Kidney (tissue), 14 donors: ENCODE measurements around the gene NEK7. TPM values are rescaled to one million over a fixed set of nuclear protein-coding genes. Genes with fewer than 3 reads are reported as not detected.

Source experiments
- DNase-seq, 5 donors: peaks; one replicate each; pipeline ENCODE4 v3.0.0-alpha.2; 2013 to 2020
- FAIRE-seq: peaks from 2 replicates; lab custom pipeline; 2012; peaks lifted over from hg19 to GRCh38; lab: Jason Lieb, UNC
- H3K27ac ChIP-seq, 2 donors: one replicate each; pipeline ENCODE4 v1.7.0; 2013; ENCODE audit warnings: low read depth in 2 of 2, low read length in 2 of 2, inconsistent platforms in 1 of 2
- H3K27me3 ChIP-seq: one replicate; pipeline ENCODE4 v1.7.1; 2013; ENCODE audit warnings: low read length, inconsistent platforms; ENCODE audit not compliant: control insufficient read depth, insufficient read depth
- H3K36me3 ChIP-seq, 3 donors: one replicate each; pipeline versions ENCODE4 v1.7.0 to v1.7.1; 2013; ENCODE audit warnings: low read length in 3 of 3, control low read depth in 1 of 3, inconsistent platforms in 1 of 3; ENCODE audit not compliant: insufficient read depth in 3 of 3, control insufficient read depth in 2 of 3
- H3K4me1 ChIP-seq, 3 donors: one replicate each; pipeline versions ENCODE4 v1.7.0 to v1.7.1; 2013; ENCODE audit warnings: low read length in 3 of 3, inconsistent platforms in 1 of 3, low read depth in 1 of 3; ENCODE audit not compliant: control insufficient read depth in 2 of 3, insufficient read depth in 2 of 3
- H3K4me3 ChIP-seq, 3 donors: one replicate each; pipeline versions ENCODE4 v1.7.0 to v1.8.1; 2013; ENCODE audit warnings: low read length in 3 of 3, control low read depth in 1 of 3, inconsistent platforms in 1 of 3
- H3K9ac ChIP-seq, 3 donors: one replicate each; pipeline versions ENCODE4 v1.7.0 to v1.7.1; 2013; ENCODE audit warnings: low read length in 3 of 3, control low read depth in 1 of 3, inconsistent platforms in 1 of 3
- H3K9me3 ChIP-seq, 3 donors: one replicate each; pipeline versions ENCODE4 v1.7.0 to v1.7.1; 2013; ENCODE audit warnings: low read length in 3 of 3, control low read depth in 1 of 3, inconsistent platforms in 1 of 3; ENCODE audit not compliant: control insufficient read depth in 2 of 3, insufficient read depth in 1 of 3
- intact Hi-C: fragments of 100-400 bp; cut with DNase I; formaldehyde crosslinking; loops from one replicate; pipeline ENCODE4 v1.11.1; 2022
- polyA plus RNA-seq: library from polyadenylated mRNA; stranded (reverse); fragments of 350-450 nt; fragmentation: Illumina TruSeq; extraction: RNeasy Lipid Tissue Mini Kit (QIAGEN cat#74804); gene quantifications from one replicate; pipeline ENCODE4 v1.2.3, GENCODE V29; 2014; ENCODE audit warnings: low read depth, low replicate concordance; ENCODE audit not compliant: insufficient read depth
- total RNA-seq: library from RNA; stranded (reverse); fragmentation: NEBNext Ultra II Directional; extraction: Animal tissue kit (Norgen Biotek cat#: 25700); gene quantifications from one replicate; pipeline ENCODE4 v1.2.1, GENCODE V29; 2021
- TF ChIP-seq, protein P1 (sequence below): IDR thresholded peaks from 3 replicates; pipeline ENCODE4 v1.5.1; 2012; ENCODE audit warnings: mild to moderate bottlenecking, moderate library complexity, borderline replicate concordance; ENCODE audit not compliant: insufficient read depth; ENCODE audit errors: extremely low read depth
- donor health status: control.
- donor health status: control.
- donor health status: control.
- donor health status: control.
- donor health status: control.
- donor health status: DM: yes; HTN: yes; CAD: no.
- donor health status: Normal renal cell carcinoma (clear cell type).

Gene NEK7
- total and polyA plus RNA-seq, 2 donors from 2014 or later, result 17.3 to 65.5 TPM

DNA sequence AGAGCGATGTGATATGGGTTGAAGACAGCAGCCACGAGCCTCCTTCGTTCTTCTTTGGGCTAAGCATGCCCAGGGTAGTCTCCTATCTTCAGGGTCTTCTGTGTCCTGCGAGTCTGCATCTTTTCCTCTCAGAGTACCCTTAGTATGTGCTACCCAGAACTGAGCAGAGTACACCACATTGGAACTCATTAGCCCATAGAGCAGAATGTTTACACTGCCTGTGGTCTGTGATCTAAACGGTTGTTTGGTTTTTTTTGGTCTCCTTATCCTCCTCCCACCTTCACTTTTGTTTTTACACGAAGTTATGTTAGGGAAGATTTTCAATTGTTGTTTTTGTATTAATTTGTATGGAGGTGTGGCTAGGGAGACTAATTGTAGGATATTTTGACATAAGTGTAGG lies 126.4 kb downstream of the NEK7 start:
- H3K4me3 ChIP-seq, result no peak overlapping the region
- intact Hi-C loops, result no loop called here
- no peak overlapping the region for H3K27ac ChIP-seq
- H3K9me3 ChIP-seq, result no peaks in the 10 kb centered on the region
- TF ChIP-seq, protein P1, sequence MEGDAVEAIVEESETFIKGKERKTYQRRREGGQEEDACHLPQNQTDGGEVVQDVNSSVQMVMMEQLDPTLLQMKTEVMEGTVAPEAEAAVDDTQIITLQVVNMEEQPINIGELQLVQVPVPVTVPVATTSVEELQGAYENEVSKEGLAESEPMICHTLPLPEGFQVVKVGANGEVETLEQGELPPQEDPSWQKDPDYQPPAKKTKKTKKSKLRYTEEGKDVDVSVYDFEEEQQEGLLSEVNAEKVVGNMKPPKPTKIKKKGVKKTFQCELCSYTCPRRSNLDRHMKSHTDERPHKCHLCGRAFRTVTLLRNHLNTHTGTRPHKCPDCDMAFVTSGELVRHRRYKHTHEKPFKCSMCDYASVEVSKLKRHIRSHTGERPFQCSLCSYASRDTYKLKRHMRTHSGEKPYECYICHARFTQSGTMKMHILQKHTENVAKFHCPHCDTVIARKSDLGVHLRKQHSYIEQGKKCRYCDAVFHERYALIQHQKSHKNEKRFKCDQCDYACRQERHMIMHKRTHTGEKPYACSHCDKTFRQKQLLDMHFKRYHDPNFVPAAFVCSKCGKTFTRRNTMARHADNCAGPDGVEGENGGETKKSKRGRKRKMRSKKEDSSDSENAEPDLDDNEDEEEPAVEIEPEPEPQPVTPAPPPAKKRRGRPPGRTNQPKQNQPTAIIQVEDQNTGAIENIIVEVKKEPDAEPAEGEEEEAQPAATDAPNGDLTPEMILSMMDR, result no peak
- no peak for FAIRE-seq
- no peak for DNase-seq
- H3K9ac ChIP-seq, result no peak overlapping the region
- no peaks in the 10 kb centered on the region for H3K36me3 ChIP-seq
- H3K4me1 ChIP-seq, result no peaks in the 10 kb centered on the region
- no peaks in the 10 kb centered on the region for H3K27me3 ChIP-seq

DNA sequence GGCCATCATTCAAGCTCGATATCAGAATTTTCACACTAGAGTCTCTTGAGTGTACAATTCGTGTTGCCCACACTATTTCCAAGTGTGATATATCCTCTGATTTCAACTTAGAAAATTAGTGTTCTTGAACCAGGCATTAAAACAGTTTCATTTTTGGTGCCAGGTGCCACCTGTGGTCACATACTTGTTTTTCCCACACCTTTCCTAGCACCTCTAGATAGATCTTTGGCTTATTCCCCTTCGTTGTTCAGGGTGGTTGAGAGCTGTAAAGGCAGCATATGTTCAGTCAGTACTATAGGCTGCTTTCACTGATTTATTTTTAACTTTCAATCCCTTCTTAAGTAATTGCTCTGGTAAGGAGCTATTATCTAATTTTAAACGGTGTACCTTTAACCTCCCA lies 131.1 kb downstream of the NEK7 start:
- Histone ChIP-seq H3K4me3 (no peak overlapping the region), H3K36me3 (no peaks in the 10 kb centered on the region), H3K9ac (no peak overlapping the region), H3K27me3 (no peaks in the 10 kb centered on the region), H3K9me3 (no peaks in the 10 kb centered on the region), H3K27ac (no peak overlapping the region), H3K4me1 (peaks cover 0 to 2% (median 0%) of the 10 kb centered on the region in 3 donors)
- TF ChIP-seq, protein P1, result no peak
- FAIRE-seq (no peak), DNase-seq (no peak)
- intact Hi-C loops, result no loop called here

DNA sequence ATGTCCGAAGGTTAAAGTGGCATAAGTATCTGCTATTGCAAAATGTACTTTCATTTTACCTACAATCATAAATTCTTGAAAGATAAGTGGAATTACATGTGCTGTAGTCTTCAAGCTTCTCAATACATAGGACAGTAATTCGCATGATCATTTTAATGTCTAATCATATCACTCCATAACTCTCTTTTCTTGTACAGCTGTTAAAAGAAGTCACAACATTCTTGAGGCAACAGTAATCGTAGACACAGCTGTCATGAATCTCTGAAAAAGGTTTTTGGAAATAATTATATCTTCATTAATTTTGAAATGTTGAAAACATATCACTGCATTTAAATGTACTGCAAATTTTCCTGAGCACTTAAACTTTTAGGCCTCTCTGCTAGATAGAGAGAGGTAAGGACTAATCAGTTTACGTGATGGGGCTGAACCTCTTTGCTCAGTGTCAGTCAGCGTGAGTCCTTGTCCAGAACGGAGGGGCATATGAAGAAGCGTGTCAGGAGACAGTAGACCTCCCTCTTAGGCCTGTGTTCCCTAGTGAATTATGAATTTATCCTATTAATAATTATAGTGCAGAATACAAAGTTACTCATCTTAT lies 133.4 kb downstream of the NEK7 start:
- no peak overlapping the region for H3K4me3 ChIP-seq
- H3K27ac ChIP-seq, result no peak overlapping the region
- intact Hi-C loops, result no loop called here
- TF ChIP-seq, protein P1, result no peak
- H3K9ac ChIP-seq, result no peak overlapping the region
- peaks cover 0 to 2% (median 0%) of the 10 kb centered on the region in 3 donors for H3K4me1 ChIP-seq
- DNase-seq (no peak), FAIRE-seq (no peak)
- H3K27me3 ChIP-seq, result no peaks in the 10 kb centered on the region
- H3K36me3 ChIP-seq, result no peaks in the 10 kb centered on the region
- H3K9me3 ChIP-seq, result no peaks in the 10 kb centered on the region

DNA sequence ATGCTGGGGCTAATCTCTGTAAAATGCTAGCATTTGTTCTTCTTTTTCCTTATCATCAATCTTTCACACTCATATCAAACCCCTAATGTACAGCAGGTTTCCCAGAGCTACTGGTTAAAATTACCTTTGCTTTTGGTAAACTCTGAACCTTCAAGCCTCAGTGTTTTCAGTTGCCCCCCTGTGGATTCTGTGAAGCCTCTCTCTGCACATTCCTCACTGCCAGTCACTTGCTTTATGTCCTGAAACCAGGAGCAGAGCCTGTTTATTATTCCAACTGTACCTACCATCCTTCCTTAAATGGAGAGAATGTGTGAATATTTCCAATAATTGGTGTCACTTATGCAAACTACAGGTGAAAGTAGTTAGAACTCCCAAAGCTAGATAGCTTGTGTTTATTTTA lies 134.2 kb downstream of the NEK7 start:
- TF ChIP-seq, protein P1, result no peak
- H3K9me3 ChIP-seq, result no peaks in the 10 kb centered on the region
- no peaks in the 10 kb centered on the region for H3K27me3 ChIP-seq
- no peak overlapping the region for H3K9ac ChIP-seq
- no peak overlapping the region for H3K4me3 ChIP-seq
- no peak overlapping the region for H3K27ac ChIP-seq
- H3K36me3 ChIP-seq, result no peaks in the 10 kb centered on the region
- DNase-seq (peak in 3 of 5 donors; percentile 36 to 63 (median 61)), FAIRE-seq (no peak)
- intact Hi-C loops, result no loop called here
- H3K4me1 ChIP-seq, result peaks cover 0 to 2% (median 0%) of the 10 kb centered on the region in 3 donors
